Measurements from ENCODE around the gene HAUS3. TPM values are rescaled to one million over a fixed set of nuclear protein-coding genes. Genes with fewer than 3 reads are reported as not detected.

Gene HAUS3
- total and polyA plus RNA-seq, 4 donors = 2.3 to 13.9 (median 5.3) TPM

DNA sequence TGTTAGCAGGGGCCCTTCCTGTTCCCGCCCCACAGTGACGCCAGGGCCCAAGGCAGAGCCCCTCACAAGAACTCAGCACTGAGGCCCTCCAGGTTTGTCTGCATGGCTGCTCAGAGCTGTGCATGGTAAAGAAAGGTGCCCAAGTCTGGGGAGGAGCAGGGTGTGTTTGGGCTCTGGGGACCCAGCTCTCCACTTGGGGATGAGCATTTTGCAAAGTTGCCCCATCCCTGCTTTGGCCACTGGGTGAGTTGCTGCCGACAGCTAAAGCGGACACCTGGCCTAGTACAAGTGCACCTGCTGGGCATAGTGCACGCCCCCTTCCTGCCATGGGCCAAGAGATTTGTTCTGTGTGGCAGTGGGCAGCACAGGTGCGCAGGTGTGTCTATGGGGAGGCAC lies 22.0 kb upstream of the HAUS3 start:
- Histone ChIP-seq H3K4me3 (ENCODE audit: low read depth in 1 of 3, low read length in 3 of 3) (no peak overlapping the region), H3K9me3 (ENCODE audit: control insufficient read depth in 4 of 4, low read length in 3 of 4) (no peaks in the 10 kb centered on the region), H3K27ac (ENCODE audit: low read depth in 1 of 2, low read length in 2 of 2) (no peak overlapping the region), H3K27me3 (ENCODE audit: control insufficient read depth in 4 of 4, insufficient read depth in 4 of 4, low read length in 3 of 4) (no peaks in the 10 kb centered on the region), H3K36me3 (ENCODE audit: control insufficient read depth in 4 of 4, insufficient read depth in 3 of 4, low read depth in 1 of 4, low read length in 3 of 4) (no peaks in the 10 kb centered on the region), H3K4me1 (ENCODE audit: control insufficient read depth in 4 of 4, insufficient read depth in 4 of 4, low read length in 3 of 4) (peaks cover 8 to 38% (median 20%) of the 10 kb centered on the region in 4 donors), H3K9ac (ENCODE audit: low read depth in 1 of 2, low read length in 2 of 2) (no peak overlapping the region)
- no peak for DNase-seq (ENCODE audit: low spot score)
- WGBS = 89% methylated on average over 6 of the region's 6 CpGs
- TF ChIP-seq HNF4G (IDR thresholded peaks at IDR 0.05) (no peak), HNF4A (conservative IDR thresholded peaks at IDR 0.05) (no peak), YY1 (IDR thresholded peaks at IDR 0.05) (no peak), EGR1 (IDR thresholded peaks at IDR 0.05; ENCODE audit: low read depth in 2 of 2) (no peak), GABPA (IDR thresholded peaks at IDR 0.05 in 1 of 2, conservative IDR thresholded peaks at IDR 0.05 in 1 of 2) (no peak), NR2F2 (IDR thresholded peaks at IDR 0.05) (no peak), FOXA1 (IDR thresholded peaks at IDR 0.05) (no peak), RXRA (IDR thresholded peaks at IDR 0.05) (no peak), JUND (IDR thresholded peaks at IDR 0.05) (no peak), TAF1 (conservative IDR thresholded peaks at IDR 0.05) (no peak), SP1 (IDR thresholded peaks at IDR 0.05) (no peak)
- TF ChIP-seq, protein P1, sequence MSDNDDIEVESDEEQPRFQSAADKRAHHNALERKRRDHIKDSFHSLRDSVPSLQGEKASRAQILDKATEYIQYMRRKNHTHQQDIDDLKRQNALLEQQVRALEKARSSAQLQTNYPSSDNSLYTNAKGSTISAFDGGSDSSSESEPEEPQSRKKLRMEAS (IDR thresholded peaks at IDR 0.05) = no peak
- TF ChIP-seq, protein P2, sequence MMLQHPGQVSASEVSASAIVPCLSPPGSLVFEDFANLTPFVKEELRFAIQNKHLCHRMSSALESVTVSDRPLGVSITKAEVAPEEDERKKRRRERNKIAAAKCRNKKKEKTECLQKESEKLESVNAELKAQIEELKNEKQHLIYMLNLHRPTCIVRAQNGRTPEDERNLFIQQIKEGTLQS (IDR thresholded peaks at IDR 0.05) = no peak
- TF ChIP-seq, protein P3, sequence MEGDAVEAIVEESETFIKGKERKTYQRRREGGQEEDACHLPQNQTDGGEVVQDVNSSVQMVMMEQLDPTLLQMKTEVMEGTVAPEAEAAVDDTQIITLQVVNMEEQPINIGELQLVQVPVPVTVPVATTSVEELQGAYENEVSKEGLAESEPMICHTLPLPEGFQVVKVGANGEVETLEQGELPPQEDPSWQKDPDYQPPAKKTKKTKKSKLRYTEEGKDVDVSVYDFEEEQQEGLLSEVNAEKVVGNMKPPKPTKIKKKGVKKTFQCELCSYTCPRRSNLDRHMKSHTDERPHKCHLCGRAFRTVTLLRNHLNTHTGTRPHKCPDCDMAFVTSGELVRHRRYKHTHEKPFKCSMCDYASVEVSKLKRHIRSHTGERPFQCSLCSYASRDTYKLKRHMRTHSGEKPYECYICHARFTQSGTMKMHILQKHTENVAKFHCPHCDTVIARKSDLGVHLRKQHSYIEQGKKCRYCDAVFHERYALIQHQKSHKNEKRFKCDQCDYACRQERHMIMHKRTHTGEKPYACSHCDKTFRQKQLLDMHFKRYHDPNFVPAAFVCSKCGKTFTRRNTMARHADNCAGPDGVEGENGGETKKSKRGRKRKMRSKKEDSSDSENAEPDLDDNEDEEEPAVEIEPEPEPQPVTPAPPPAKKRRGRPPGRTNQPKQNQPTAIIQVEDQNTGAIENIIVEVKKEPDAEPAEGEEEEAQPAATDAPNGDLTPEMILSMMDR (IDR thresholded peaks at IDR 0.05; ENCODE audit: low read depth, low read length, missing input control) = no peak
- TF ChIP-seq, protein P4, sequence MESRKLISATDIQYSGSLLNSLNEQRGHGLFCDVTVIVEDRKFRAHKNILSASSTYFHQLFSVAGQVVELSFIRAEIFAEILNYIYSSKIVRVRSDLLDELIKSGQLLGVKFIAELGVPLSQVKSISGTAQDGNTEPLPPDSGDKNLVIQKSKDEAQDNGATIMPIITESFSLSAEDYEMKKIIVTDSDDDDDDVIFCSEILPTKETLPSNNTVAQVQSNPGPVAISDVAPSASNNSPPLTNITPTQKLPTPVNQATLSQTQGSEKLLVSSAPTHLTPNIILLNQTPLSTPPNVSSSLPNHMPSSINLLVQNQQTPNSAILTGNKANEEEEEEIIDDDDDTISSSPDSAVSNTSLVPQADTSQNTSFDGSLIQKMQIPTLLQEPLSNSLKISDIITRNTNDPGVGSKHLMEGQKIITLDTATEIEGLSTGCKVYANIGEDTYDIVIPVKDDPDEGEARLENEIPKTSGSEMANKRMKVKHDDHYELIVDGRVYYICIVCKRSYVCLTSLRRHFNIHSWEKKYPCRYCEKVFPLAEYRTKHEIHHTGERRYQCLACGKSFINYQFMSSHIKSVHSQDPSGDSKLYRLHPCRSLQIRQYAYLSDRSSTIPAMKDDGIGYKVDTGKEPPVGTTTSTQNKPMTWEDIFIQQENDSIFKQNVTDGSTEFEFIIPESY (IDR thresholded peaks at IDR 0.05) = no peak
- TF ChIP-seq, protein P5, sequence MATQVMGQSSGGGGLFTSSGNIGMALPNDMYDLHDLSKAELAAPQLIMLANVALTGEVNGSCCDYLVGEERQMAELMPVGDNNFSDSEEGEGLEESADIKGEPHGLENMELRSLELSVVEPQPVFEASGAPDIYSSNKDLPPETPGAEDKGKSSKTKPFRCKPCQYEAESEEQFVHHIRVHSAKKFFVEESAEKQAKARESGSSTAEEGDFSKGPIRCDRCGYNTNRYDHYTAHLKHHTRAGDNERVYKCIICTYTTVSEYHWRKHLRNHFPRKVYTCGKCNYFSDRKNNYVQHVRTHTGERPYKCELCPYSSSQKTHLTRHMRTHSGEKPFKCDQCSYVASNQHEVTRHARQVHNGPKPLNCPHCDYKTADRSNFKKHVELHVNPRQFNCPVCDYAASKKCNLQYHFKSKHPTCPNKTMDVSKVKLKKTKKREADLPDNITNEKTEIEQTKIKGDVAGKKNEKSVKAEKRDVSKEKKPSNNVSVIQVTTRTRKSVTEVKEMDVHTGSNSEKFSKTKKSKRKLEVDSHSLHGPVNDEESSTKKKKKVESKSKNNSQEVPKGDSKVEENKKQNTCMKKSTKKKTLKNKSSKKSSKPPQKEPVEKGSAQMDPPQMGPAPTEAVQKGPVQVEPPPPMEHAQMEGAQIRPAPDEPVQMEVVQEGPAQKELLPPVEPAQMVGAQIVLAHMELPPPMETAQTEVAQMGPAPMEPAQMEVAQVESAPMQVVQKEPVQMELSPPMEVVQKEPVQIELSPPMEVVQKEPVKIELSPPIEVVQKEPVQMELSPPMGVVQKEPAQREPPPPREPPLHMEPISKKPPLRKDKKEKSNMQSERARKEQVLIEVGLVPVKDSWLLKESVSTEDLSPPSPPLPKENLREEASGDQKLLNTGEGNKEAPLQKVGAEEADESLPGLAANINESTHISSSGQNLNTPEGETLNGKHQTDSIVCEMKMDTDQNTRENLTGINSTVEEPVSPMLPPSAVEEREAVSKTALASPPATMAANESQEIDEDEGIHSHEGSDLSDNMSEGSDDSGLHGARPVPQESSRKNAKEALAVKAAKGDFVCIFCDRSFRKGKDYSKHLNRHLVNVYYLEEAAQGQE (IDR thresholded peaks at IDR 0.05) = no peak

DNA sequence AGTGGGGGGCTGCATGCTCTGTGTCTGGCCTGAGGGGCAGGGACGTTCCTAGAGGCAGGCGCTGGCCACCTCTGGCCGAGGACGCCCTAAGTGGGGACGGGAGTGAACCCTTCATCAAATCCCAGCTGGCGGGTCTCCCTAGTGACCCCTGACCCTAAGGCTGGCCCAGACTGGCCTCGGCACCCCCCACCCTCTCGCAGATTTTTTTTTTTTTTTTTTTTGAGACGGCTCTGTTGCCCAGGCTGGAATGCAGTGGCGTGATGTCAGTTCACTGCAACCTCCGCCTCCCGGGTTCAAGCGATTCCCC lies 21.0 kb upstream of the HAUS3 start:
- peak overlapping the region; percentile 14 to 72 (median 69) for H3K4me3 ChIP-seq (ENCODE audit: low read depth in 1 of 3, low read length in 3 of 3)
- H3K9ac ChIP-seq (ENCODE audit: low read depth in 1 of 2, low read length in 2 of 2) = peak overlapping the region in 1 of 2 donors; percentile 43
- no peak for TF ChIP-seq YY1 (IDR thresholded peaks at IDR 0.05)
- no peaks in the 10 kb centered on the region for H3K27me3 ChIP-seq (ENCODE audit: control insufficient read depth in 4 of 4, insufficient read depth in 4 of 4, low read length in 3 of 4)
- no peak for DNase-seq (ENCODE audit: low spot score)
- H3K9me3 ChIP-seq (ENCODE audit: control insufficient read depth in 4 of 4, low read length in 3 of 4) = no peaks in the 10 kb centered on the region
- peaks cover 8 to 40% (median 22%) of the 10 kb centered on the region in 4 donors for H3K4me1 ChIP-seq (ENCODE audit: control insufficient read depth in 4 of 4, insufficient read depth in 4 of 4, low read length in 3 of 4)
- no peaks in the 10 kb centered on the region for H3K36me3 ChIP-seq (ENCODE audit: control insufficient read depth in 4 of 4, insufficient read depth in 3 of 4, low read depth in 1 of 4, low read length in 3 of 4)
- WGBS = 50% methylated on average over 13 of the region's 13 CpGs
- H3K27ac ChIP-seq (ENCODE audit: low read depth in 1 of 2, low read length in 2 of 2) = peak overlapping the region; percentile 81 to 85

All from liver (tissue), 9 donors.